ENCODE data around the gene SLC8A1. TPM values are rescaled to one million over a fixed set of nuclear protein-coding genes. Genes with fewer than 3 reads are reported as not detected.

SLC8A1 gene
- total RNA-seq, 1 experiment from 2014 or later: 0.43 TPM

- no TSS peak for BruUV-seq (replicated peaks)
- H3K36me3 Mint-ChIP-seq (ENCODE audit: insufficient read depth, unreplicated experiment): no peaks in the 10 kb centered on the region
These were observed 122.2 kb downstream of the SLC8A1 start for GRCh38 chr2:40329739-40330030.

GRCh38 chr2:40325116-40325515, 126.8 kb downstream of the SLC8A1 start:
- Histone ChIP-seq H3K27me3 (replicated peaks; ENCODE audit: control insufficient read depth, insufficient read depth, low read length) (no peaks in the 10 kb centered on the region), H3K36me3 (ENCODE audit: control insufficient read depth, insufficient read depth, low read length) (no peaks in the 10 kb centered on the region), H3K4me3 (ENCODE audit: low read depth, low read length) (no peak overlapping the region), H3K9me3 (no peaks in the 10 kb centered on the region), H3K4me1 (no peaks in the 10 kb centered on the region)
- DNase-seq: no peak
- Mint-ChIP-seq H3K4me3 (ENCODE audit: unreplicated experiment) (no peak overlapping the region), H3K4me1 (ENCODE audit: low read depth, unreplicated experiment) (no peaks in the 10 kb centered on the region), H3K27ac (ENCODE audit: unreplicated experiment) (no peak overlapping the region), H3K36me3 (ENCODE audit: insufficient read depth, unreplicated experiment) (no peaks in the 10 kb centered on the region), H3K9me3 (ENCODE audit: unreplicated experiment) (no peaks in the 10 kb centered on the region), H3K27me3 (ENCODE audit: insufficient read depth, unreplicated experiment) (peaks cover 8% of the 10 kb centered on the region)
- ChIA-PET POLR2A (no interaction called here), CTCF (no interaction called here)
- no TSS peak for BruUV-seq (replicated peaks)
- TF ChIP-seq, protein P1, sequence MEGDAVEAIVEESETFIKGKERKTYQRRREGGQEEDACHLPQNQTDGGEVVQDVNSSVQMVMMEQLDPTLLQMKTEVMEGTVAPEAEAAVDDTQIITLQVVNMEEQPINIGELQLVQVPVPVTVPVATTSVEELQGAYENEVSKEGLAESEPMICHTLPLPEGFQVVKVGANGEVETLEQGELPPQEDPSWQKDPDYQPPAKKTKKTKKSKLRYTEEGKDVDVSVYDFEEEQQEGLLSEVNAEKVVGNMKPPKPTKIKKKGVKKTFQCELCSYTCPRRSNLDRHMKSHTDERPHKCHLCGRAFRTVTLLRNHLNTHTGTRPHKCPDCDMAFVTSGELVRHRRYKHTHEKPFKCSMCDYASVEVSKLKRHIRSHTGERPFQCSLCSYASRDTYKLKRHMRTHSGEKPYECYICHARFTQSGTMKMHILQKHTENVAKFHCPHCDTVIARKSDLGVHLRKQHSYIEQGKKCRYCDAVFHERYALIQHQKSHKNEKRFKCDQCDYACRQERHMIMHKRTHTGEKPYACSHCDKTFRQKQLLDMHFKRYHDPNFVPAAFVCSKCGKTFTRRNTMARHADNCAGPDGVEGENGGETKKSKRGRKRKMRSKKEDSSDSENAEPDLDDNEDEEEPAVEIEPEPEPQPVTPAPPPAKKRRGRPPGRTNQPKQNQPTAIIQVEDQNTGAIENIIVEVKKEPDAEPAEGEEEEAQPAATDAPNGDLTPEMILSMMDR (IDR thresholded peaks at IDR 0.05; ENCODE audit: insufficient read depth in 1 of 2, low read depth in 1 of 2, low read length in 1 of 2, severe bottlenecking in 1 of 2, unreplicated experiment in 1 of 2): no peak
- intact Hi-C loops (cut with micrococcal nuclease; ENCODE audit: unreplicated experiment): no loop called here

More at GRCh38 chr2:40329739-40330030, 122.2 kb downstream of the SLC8A1 start:
- TF ChIP-seq, protein P1 (IDR thresholded peaks at IDR 0.05; ENCODE audit: insufficient read depth in 1 of 2, low read depth in 1 of 2, low read length in 1 of 2, severe bottlenecking in 1 of 2, unreplicated experiment in 1 of 2): no peak
- Histone ChIP-seq H3K27me3 (replicated peaks; ENCODE audit: control insufficient read depth, insufficient read depth, low read length) (no peaks in the 10 kb centered on the region), H3K4me1 (no peaks in the 10 kb centered on the region), H3K4me3 (ENCODE audit: low read depth, low read length) (no peak overlapping the region), H3K36me3 (ENCODE audit: control insufficient read depth, insufficient read depth, low read length) (no peaks in the 10 kb centered on the region), H3K9me3 (no peaks in the 10 kb centered on the region)
- no peak overlapping the region for H3K27ac Mint-ChIP-seq (ENCODE audit: unreplicated experiment)
- no peak overlapping the region for H3K4me3 Mint-ChIP-seq (ENCODE audit: unreplicated experiment)
- intact Hi-C loops (cut with micrococcal nuclease; ENCODE audit: unreplicated experiment): no loop called here
- peaks cover 3% of the 10 kb centered on the region for H3K27me3 Mint-ChIP-seq (ENCODE audit: insufficient read depth, unreplicated experiment)
- POLR2A ChIA-PET: no interaction called here
- no peak for DNase-seq
- H3K4me1 Mint-ChIP-seq (ENCODE audit: low read depth, unreplicated experiment): no peaks in the 10 kb centered on the region
- H3K9me3 Mint-ChIP-seq (ENCODE audit: unreplicated experiment): no peaks in the 10 kb centered on the region
- CTCF ChIA-PET: interaction anchor here (1.2 kb wide), 1 partner anchor 416 kb away, joined by 3 read pairs; no protein-coding TSS in a partner anchor

- no peak for DNase-seq
- H3K4me1 Mint-ChIP-seq (ENCODE audit: low read depth, unreplicated experiment): no peaks in the 10 kb centered on the region
- no peaks in the 10 kb centered on the region for H3K27me3 ChIP-seq (replicated peaks; ENCODE audit: control insufficient read depth, insufficient read depth, low read length)
- no peaks in the 10 kb centered on the region for H3K36me3 ChIP-seq (ENCODE audit: control insufficient read depth, insufficient read depth, low read length)
- no peaks in the 10 kb centered on the region for H3K36me3 Mint-ChIP-seq (ENCODE audit: insufficient read depth, unreplicated experiment)
- H3K9me3 ChIP-seq: no peaks in the 10 kb centered on the region
- no peak overlapping the region for H3K4me3 ChIP-seq (ENCODE audit: low read depth, low read length)
- no peaks in the 10 kb centered on the region for H3K9me3 Mint-ChIP-seq (ENCODE audit: unreplicated experiment)
- H3K27me3 Mint-ChIP-seq (ENCODE audit: insufficient read depth, unreplicated experiment): peaks cover 8% of the 10 kb centered on the region
- ChIA-PET CTCF (no interaction called here), POLR2A (no interaction called here)
- no peaks in the 10 kb centered on the region for H3K4me1 ChIP-seq
- intact Hi-C loops (cut with micrococcal nuclease; ENCODE audit: unreplicated experiment): no loop called here
- H3K27ac Mint-ChIP-seq (ENCODE audit: unreplicated experiment): no peak overlapping the region
- H3K4me3 Mint-ChIP-seq (ENCODE audit: unreplicated experiment): no peak overlapping the region
- no TSS peak for BruUV-seq (replicated peaks)
- TF ChIP-seq, protein P1 (IDR thresholded peaks at IDR 0.05; ENCODE audit: insufficient read depth in 1 of 2, low read depth in 1 of 2, low read length in 1 of 2, severe bottlenecking in 1 of 2, unreplicated experiment in 1 of 2): no peak
These were observed 127.2 kb downstream of the SLC8A1 start for GRCh38 chr2:40324656-40325055.

Measured in Caco-2 (cell line).